ENCODE data around the gene ATRNL1. TPM values are rescaled to one million over a fixed set of nuclear protein-coding genes. Genes with fewer than 3 reads are reported as not detected.
A peak's percentile ranks its signal among the peaks of the same experiment; 100 is the strongest.
"Not testable (repeated sequence)": the region's sequence is repeated elsewhere in the genome, so short reads cannot be mapped to it uniquely, and the experiment has no call there.

ATRNL1 gene
- polyA plus RNA-seq, 4 donors: 0.78 to 1.1 TPM; not detected in 2

GRCh38 chr10:115367920-115368319, 274.8 kb downstream of the ATRNL1 start:
- H3K4me1 ChIP-seq (ENCODE audit: control insufficient read depth in 3 of 3, insufficient read depth in 2 of 3, low read depth in 1 of 3, low read length in 2 of 3); H3K4me3 ChIP-seq (ENCODE audit: low read depth in 1 of 3, low read length in 3 of 3); FAIRE-seq; H3K36me3 ChIP-seq (ENCODE audit: control insufficient read depth in 3 of 3, insufficient read depth in 2 of 3, low read depth in 1 of 3, low read length in 3 of 3); H3K27me3 ChIP-seq (ENCODE audit: control insufficient read depth in 3 of 3, insufficient read depth in 3 of 3, low read length in 3 of 3); DNase-seq; H3K27ac ChIP-seq (ENCODE audit: low read depth in 1 of 3, low read length in 2 of 3): not testable (repeated sequence)
- H3K9me3 ChIP-seq (ENCODE audit: control insufficient read depth in 2 of 2, insufficient read depth in 1 of 2, low read depth in 1 of 2, low read length in 1 of 2): peaks cover 0 to 13% of the 10 kb centered on the region in 2 donors
- 85 to 93% (median 89%) methylated on average over 13 to 18 of the region's 18 CpGs for WGBS, 3 donors

- Histone ChIP-seq H3K27ac (ENCODE audit: low read depth in 1 of 3, low read length in 2 of 3) (no peak overlapping the region), H3K36me3 (ENCODE audit: control insufficient read depth in 3 of 3, insufficient read depth in 2 of 3, low read depth in 1 of 3, low read length in 3 of 3) (no peaks in the 10 kb centered on the region), H3K9me3 (ENCODE audit: control insufficient read depth in 2 of 2, insufficient read depth in 1 of 2, low read depth in 1 of 2, low read length in 1 of 2) (peaks cover 0 to 3% of the 10 kb centered on the region in 2 donors), H3K27me3 (ENCODE audit: control insufficient read depth in 3 of 3, insufficient read depth in 3 of 3, low read length in 3 of 3) (no peaks in the 10 kb centered on the region), H3K4me1 (ENCODE audit: control insufficient read depth in 3 of 3, insufficient read depth in 2 of 3, low read depth in 1 of 3, low read length in 2 of 3) (no peaks in the 10 kb centered on the region), H3K4me3 (ENCODE audit: low read depth in 1 of 3, low read length in 3 of 3) (no peak overlapping the region)
- FAIRE-seq (no peak), DNase-seq (no peak)
- 90 to 94% (median 93%) methylated on average over 1 of the region's 1 CpG for WGBS, 3 donors
Measured at GRCh38 chr10:115379064-115379463, 285.9 kb downstream of the ATRNL1 start.

GRCh38 chr10:115384665-115385064, 291.5 kb downstream of the ATRNL1 start:
- H3K4me3 ChIP-seq (ENCODE audit: low read depth in 1 of 3, low read length in 3 of 3): no peak overlapping the region
- no peak for FAIRE-seq
- H3K27me3 ChIP-seq (ENCODE audit: control insufficient read depth in 3 of 3, insufficient read depth in 3 of 3, low read length in 3 of 3): no peaks in the 10 kb centered on the region

GRCh38 chr10:115390607-115391006, 297.4 kb downstream of the ATRNL1 start:
- 80 to 96% (median 94%) methylated on average over 1 of the region's 1 CpG for WGBS, 3 donors

More at GRCh38 chr10:115384665-115385064, 291.5 kb downstream of the ATRNL1 start:
- no peak for DNase-seq
- H3K4me1 ChIP-seq (ENCODE audit: control insufficient read depth in 3 of 3, insufficient read depth in 2 of 3, low read depth in 1 of 3, low read length in 2 of 3): no peaks in the 10 kb centered on the region
- H3K36me3 ChIP-seq (ENCODE audit: control insufficient read depth in 3 of 3, insufficient read depth in 2 of 3, low read depth in 1 of 3, low read length in 3 of 3): no peaks in the 10 kb centered on the region
- 57 to 69% (median 63%) methylated on average over 1 of the region's 1 CpG for WGBS, 3 donors
- no peaks in the 10 kb centered on the region for H3K9me3 ChIP-seq (ENCODE audit: control insufficient read depth in 2 of 2, insufficient read depth in 1 of 2, low read depth in 1 of 2, low read length in 1 of 2)
- no peak overlapping the region for H3K27ac ChIP-seq (ENCODE audit: low read depth in 1 of 3, low read length in 2 of 3)

GRCh38 chr10:115398026-115398425, 304.9 kb downstream of the ATRNL1 start:
- H3K4me1 ChIP-seq (ENCODE audit: control insufficient read depth in 3 of 3, insufficient read depth in 2 of 3, low read depth in 1 of 3, low read length in 2 of 3): no peaks in the 10 kb centered on the region
- WGBS, 3 donors: 82 to 85% (median 84%) methylated on average over 2 of the region's 2 CpGs
- H3K36me3 ChIP-seq (ENCODE audit: control insufficient read depth in 3 of 3, insufficient read depth in 2 of 3, low read depth in 1 of 3, low read length in 3 of 3): no peaks in the 10 kb centered on the region
- H3K4me3 ChIP-seq (ENCODE audit: low read depth in 1 of 3, low read length in 3 of 3): no peak overlapping the region
- no peak for DNase-seq
- H3K9me3 ChIP-seq (ENCODE audit: control insufficient read depth in 2 of 2, insufficient read depth in 1 of 2, low read depth in 1 of 2, low read length in 1 of 2): no peaks in the 10 kb centered on the region
- H3K27ac ChIP-seq (ENCODE audit: low read depth in 1 of 3, low read length in 2 of 3): no peak overlapping the region
- no peak for FAIRE-seq
- H3K27me3 ChIP-seq (ENCODE audit: control insufficient read depth in 3 of 3, insufficient read depth in 3 of 3, low read length in 3 of 3): no peaks in the 10 kb centered on the region

More at GRCh38 chr10:115390607-115391006, 297.4 kb downstream of the ATRNL1 start:
- Histone ChIP-seq H3K27me3 (ENCODE audit: control insufficient read depth in 3 of 3, insufficient read depth in 3 of 3, low read length in 3 of 3) (no peaks in the 10 kb centered on the region), H3K4me3 (ENCODE audit: low read depth in 1 of 3, low read length in 3 of 3) (no peak overlapping the region), H3K27ac (ENCODE audit: low read depth in 1 of 3, low read length in 2 of 3) (no peak overlapping the region), H3K9me3 (ENCODE audit: control insufficient read depth in 2 of 2, insufficient read depth in 1 of 2, low read depth in 1 of 2, low read length in 1 of 2) (no peaks in the 10 kb centered on the region), H3K36me3 (ENCODE audit: control insufficient read depth in 3 of 3, insufficient read depth in 2 of 3, low read depth in 1 of 3, low read length in 3 of 3) (no peaks in the 10 kb centered on the region), H3K4me1 (ENCODE audit: control insufficient read depth in 3 of 3, insufficient read depth in 2 of 3, low read depth in 1 of 3, low read length in 2 of 3) (no peaks in the 10 kb centered on the region)
- no peak for DNase-seq
- no peak for FAIRE-seq

GRCh38 chr10:115402699-115403098, 309.5 kb downstream of the ATRNL1 start:
- Histone ChIP-seq H3K9me3 (ENCODE audit: control insufficient read depth in 2 of 2, insufficient read depth in 1 of 2, low read depth in 1 of 2, low read length in 1 of 2) (no peaks in the 10 kb centered on the region), H3K4me3 (ENCODE audit: low read depth in 1 of 3, low read length in 3 of 3) (no peak overlapping the region), H3K36me3 (ENCODE audit: control insufficient read depth in 3 of 3, insufficient read depth in 2 of 3, low read depth in 1 of 3, low read length in 3 of 3) (no peaks in the 10 kb centered on the region), H3K27ac (ENCODE audit: low read depth in 1 of 3, low read length in 2 of 3) (no peak overlapping the region), H3K4me1 (ENCODE audit: control insufficient read depth in 3 of 3, insufficient read depth in 2 of 3, low read depth in 1 of 3, low read length in 2 of 3) (no peaks in the 10 kb centered on the region), H3K27me3 (ENCODE audit: control insufficient read depth in 3 of 3, insufficient read depth in 3 of 3, low read length in 3 of 3) (no peaks in the 10 kb centered on the region)
- FAIRE-seq: no peak
- no peak for DNase-seq
- 38 to 60% (median 42%) methylated on average over 1 of the region's 1 CpG for WGBS, 3 donors

GRCh38 chr10:115405838-115406237, 312.7 kb downstream of the ATRNL1 start:
- not testable (repeated sequence) for H3K27me3 ChIP-seq (ENCODE audit: control insufficient read depth in 3 of 3, insufficient read depth in 3 of 3, low read length in 3 of 3); H3K9me3 ChIP-seq (ENCODE audit: control insufficient read depth in 2 of 2, insufficient read depth in 1 of 2, low read depth in 1 of 2, low read length in 1 of 2); FAIRE-seq; H3K27ac ChIP-seq (ENCODE audit: low read depth in 1 of 3, low read length in 2 of 3); DNase-seq; H3K4me1 ChIP-seq (ENCODE audit: control insufficient read depth in 3 of 3, insufficient read depth in 2 of 3, low read depth in 1 of 3, low read length in 2 of 3); H3K4me3 ChIP-seq (ENCODE audit: low read depth in 1 of 3, low read length in 3 of 3); H3K36me3 ChIP-seq (ENCODE audit: control insufficient read depth in 3 of 3, insufficient read depth in 2 of 3, low read depth in 1 of 3, low read length in 3 of 3)
- 69 to 89% (median 78%) methylated on average over 2 to 3 of the region's 3 CpGs for WGBS, 3 donors

- FAIRE-seq: no peak
- Histone ChIP-seq H3K4me1 (ENCODE audit: control insufficient read depth in 3 of 3, insufficient read depth in 2 of 3, low read depth in 1 of 3, low read length in 2 of 3) (no peaks in the 10 kb centered on the region), H3K27me3 (ENCODE audit: control insufficient read depth in 3 of 3, insufficient read depth in 3 of 3, low read length in 3 of 3) (no peaks in the 10 kb centered on the region), H3K27ac (ENCODE audit: low read depth in 1 of 3, low read length in 2 of 3) (no peak overlapping the region), H3K9me3 (ENCODE audit: control insufficient read depth in 2 of 2, insufficient read depth in 1 of 2, low read depth in 1 of 2, low read length in 1 of 2) (peaks cover 0 to 3% of the 10 kb centered on the region in 2 donors), H3K36me3 (ENCODE audit: control insufficient read depth in 3 of 3, insufficient read depth in 2 of 3, low read depth in 1 of 3, low read length in 3 of 3) (no peaks in the 10 kb centered on the region), H3K4me3 (ENCODE audit: low read depth in 1 of 3, low read length in 3 of 3) (no peak overlapping the region)
- DNase-seq: no peak
Measured at GRCh38 chr10:115409347-115409746, 316.2 kb downstream of the ATRNL1 start.

GRCh38 chr10:115417585-115418265, 324.6 kb downstream of the ATRNL1 start:
- Histone ChIP-seq H3K36me3 (ENCODE audit: control insufficient read depth in 3 of 3, insufficient read depth in 2 of 3, low read depth in 1 of 3, low read length in 3 of 3) (no peaks in the 10 kb centered on the region), H3K4me3 (ENCODE audit: low read depth in 1 of 3, low read length in 3 of 3) (no peak overlapping the region), H3K27ac (ENCODE audit: low read depth in 1 of 3, low read length in 2 of 3) (no peak overlapping the region), H3K27me3 (ENCODE audit: control insufficient read depth in 3 of 3, insufficient read depth in 3 of 3, low read length in 3 of 3) (no peaks in the 10 kb centered on the region), H3K9me3 (ENCODE audit: control insufficient read depth in 2 of 2, insufficient read depth in 1 of 2, low read depth in 1 of 2, low read length in 1 of 2) (peaks cover 0 to 8% of the 10 kb centered on the region in 2 donors), H3K4me1 (ENCODE audit: control insufficient read depth in 3 of 3, insufficient read depth in 2 of 3, low read depth in 1 of 3, low read length in 2 of 3) (no peaks in the 10 kb centered on the region)
- FAIRE-seq (no peak), DNase-seq (peak; percentile 3 to 4)
